Calu3 (cell line): ENCODE measurements around the gene HDAC4. TPM values are rescaled to one million over a fixed set of nuclear protein-coding genes. Genes with fewer than 3 reads are reported as not detected.

ENCODE experiments used
- BruUV-seq: library from RNA; stranded (reverse); fragments of 400-500 nt; replicated peaks from 2 replicates; lab custom pipeline; 2021; lab: Mats Ljungman, UMichigan
- CTCF ChIA-PET: fragments of 300-600 bp; sonication (Branson Sonifier 250); formaldehyde crosslinking; loops from one replicate; lab custom pipeline; 2022; ENCODE audit warnings: antibody characterized with exemption; lab: Charles Lee
- DNase-seq: peaks from one replicate; pipeline ENCODE4 v3.0.0; 2022
- H3K27ac Mint-ChIP-seq: one replicate; pipeline ENCODE4 v1.8.0; 2022; ENCODE audit warnings: mixed read lengths; ENCODE audit not compliant: unreplicated experiment
- H3K27me3 Mint-ChIP-seq: one replicate; pipeline ENCODE4 v1.8.0; 2022; ENCODE audit warnings: mixed read lengths; ENCODE audit not compliant: unreplicated experiment
- H3K36me3 Mint-ChIP-seq: one replicate; pipeline ENCODE4 v1.8.0; 2022; ENCODE audit warnings: mild to moderate bottlenecking, moderate library complexity, mixed read lengths; ENCODE audit not compliant: insufficient read depth, unreplicated experiment
- H3K4me1 Mint-ChIP-seq: one replicate; pipeline ENCODE4 v1.8.0; 2022; ENCODE audit warnings: mild to moderate bottlenecking, low read depth, mixed read lengths; ENCODE audit not compliant: unreplicated experiment
- H3K4me3 Mint-ChIP-seq: one replicate; pipeline ENCODE4 v1.8.0; 2022; ENCODE audit warnings: mild to moderate bottlenecking, low read depth, moderate library complexity, mixed read lengths; ENCODE audit not compliant: unreplicated experiment
- H3K9me3 Mint-ChIP-seq: one replicate; pipeline ENCODE4 v1.8.0; 2022; ENCODE audit warnings: low read depth, mixed read lengths; ENCODE audit not compliant: unreplicated experiment
- intact Hi-C: fragments of 100-400 bp; cut with micrococcal nuclease; formaldehyde crosslinking; loops from one replicate; pipeline ENCODE4 v1.10.0; 2022; ENCODE audit not compliant: unreplicated experiment
- total RNA-seq: library from RNA; stranded (reverse); gene quantifications from 2 replicates; pipeline ENCODE4 v1.2.3, GENCODE V29; 2022
- TF ChIP-seq, protein P1 (sequence below): fragments of 200-600 bp; IDR thresholded peaks from one replicate; pipeline ENCODE4 v1.8.0; 2022; ENCODE audit warnings: antibody characterized with exemption; ENCODE audit not compliant: unreplicated experiment

The HDAC4 gene
- total RNA-seq, 1 experiment from 2014 or later, result 39.6 TPM

DNA sequence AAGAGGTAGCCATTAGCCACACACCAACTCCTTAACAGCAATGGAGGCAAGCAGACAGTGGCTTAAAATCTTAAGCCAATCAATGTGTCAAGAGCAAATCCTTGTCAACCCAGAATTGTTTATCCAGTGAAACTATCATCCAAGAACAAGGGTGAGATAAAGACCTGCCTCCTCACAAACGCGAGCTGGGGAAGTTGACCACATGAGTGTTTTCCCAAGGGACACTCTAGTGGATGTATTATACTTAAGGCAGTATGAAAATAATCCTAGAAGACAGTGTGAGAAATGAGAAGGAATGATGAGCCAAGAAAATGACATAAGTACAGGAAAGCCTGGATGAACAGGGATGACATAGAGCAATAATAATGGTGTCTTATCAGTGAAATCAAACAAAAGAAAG lies 343.3 kb downstream of the HDAC4 start:
- no peak overlapping the region for H3K4me3 Mint-ChIP-seq
- no peaks in the 10 kb centered on the region for H3K27me3 Mint-ChIP-seq
- intact Hi-C loops, result no loop called here
- no peak overlapping the region for H3K27ac Mint-ChIP-seq
- H3K4me1 Mint-ChIP-seq, result no peaks in the 10 kb centered on the region
- no peaks in the 10 kb centered on the region for H3K9me3 Mint-ChIP-seq
- no peak for DNase-seq
- TF ChIP-seq, protein P1, sequence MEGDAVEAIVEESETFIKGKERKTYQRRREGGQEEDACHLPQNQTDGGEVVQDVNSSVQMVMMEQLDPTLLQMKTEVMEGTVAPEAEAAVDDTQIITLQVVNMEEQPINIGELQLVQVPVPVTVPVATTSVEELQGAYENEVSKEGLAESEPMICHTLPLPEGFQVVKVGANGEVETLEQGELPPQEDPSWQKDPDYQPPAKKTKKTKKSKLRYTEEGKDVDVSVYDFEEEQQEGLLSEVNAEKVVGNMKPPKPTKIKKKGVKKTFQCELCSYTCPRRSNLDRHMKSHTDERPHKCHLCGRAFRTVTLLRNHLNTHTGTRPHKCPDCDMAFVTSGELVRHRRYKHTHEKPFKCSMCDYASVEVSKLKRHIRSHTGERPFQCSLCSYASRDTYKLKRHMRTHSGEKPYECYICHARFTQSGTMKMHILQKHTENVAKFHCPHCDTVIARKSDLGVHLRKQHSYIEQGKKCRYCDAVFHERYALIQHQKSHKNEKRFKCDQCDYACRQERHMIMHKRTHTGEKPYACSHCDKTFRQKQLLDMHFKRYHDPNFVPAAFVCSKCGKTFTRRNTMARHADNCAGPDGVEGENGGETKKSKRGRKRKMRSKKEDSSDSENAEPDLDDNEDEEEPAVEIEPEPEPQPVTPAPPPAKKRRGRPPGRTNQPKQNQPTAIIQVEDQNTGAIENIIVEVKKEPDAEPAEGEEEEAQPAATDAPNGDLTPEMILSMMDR, result no peak
- peaks cover 11% of the 10 kb centered on the region for H3K36me3 Mint-ChIP-seq
- BruUV-seq, result no TSS peak
- CTCF ChIA-PET, result no interaction called here

DNA sequence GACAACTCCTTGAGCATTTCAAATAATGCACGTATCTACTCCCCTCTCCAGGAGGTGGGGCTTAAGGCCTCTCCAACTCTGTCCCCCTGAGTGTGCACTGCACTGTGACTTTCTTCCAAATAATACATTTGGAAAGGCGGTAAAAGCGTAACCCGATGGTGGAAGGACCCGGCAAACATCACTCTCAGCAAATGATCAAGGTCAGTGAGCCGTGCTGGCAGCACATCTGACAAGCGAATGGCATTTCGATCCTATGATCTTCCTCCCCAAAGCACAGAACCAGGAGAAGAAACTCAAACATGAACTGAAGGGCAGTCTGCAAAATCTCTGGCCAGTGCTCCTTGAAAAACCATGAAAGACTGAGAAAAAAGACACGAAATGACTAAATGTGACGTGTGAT lies 344.2 kb downstream of the HDAC4 start:
- H3K4me3 Mint-ChIP-seq, result no peak overlapping the region
- H3K27me3 Mint-ChIP-seq, result no peaks in the 10 kb centered on the region
- no peaks in the 10 kb centered on the region for H3K9me3 Mint-ChIP-seq
- H3K4me1 Mint-ChIP-seq, result no peaks in the 10 kb centered on the region
- intact Hi-C loops, result no loop called here
- no TSS peak for BruUV-seq
- CTCF ChIA-PET, result no interaction called here
- H3K36me3 Mint-ChIP-seq, result peaks cover 11% of the 10 kb centered on the region
- TF ChIP-seq, protein P1, result no peak
- no peak overlapping the region for H3K27ac Mint-ChIP-seq
- DNase-seq, result no peak

GRCh38 chr2:239055756-239056493 lies 344.9 kb downstream of the HDAC4 start:
- CTCF ChIA-PET, result no interaction called here
- Mint-ChIP-seq H3K9me3 (no peaks in the 10 kb centered on the region), H3K4me1 (no peaks in the 10 kb centered on the region), H3K36me3 (peaks cover 9% of the 10 kb centered on the region), H3K27me3 (no peaks in the 10 kb centered on the region), H3K27ac (no peak overlapping the region), H3K4me3 (no peak overlapping the region)
- no peak for DNase-seq
- TF ChIP-seq, protein P1, result no peak
- no TSS peak for BruUV-seq
- intact Hi-C loops, result no loop called here

- DNase-seq, result no peak
- intact Hi-C loops, result no loop called here
- no peak overlapping the region for H3K27ac Mint-ChIP-seq
- H3K36me3 Mint-ChIP-seq, result peaks cover 6% of the 10 kb centered on the region
- BruUV-seq, result no TSS peak
- H3K9me3 Mint-ChIP-seq, result no peaks in the 10 kb centered on the region
- H3K4me1 Mint-ChIP-seq, result no peaks in the 10 kb centered on the region
- no peaks in the 10 kb centered on the region for H3K27me3 Mint-ChIP-seq
- CTCF ChIA-PET, result no interaction called here
- TF ChIP-seq, protein P1, result no peak
- no peak overlapping the region for H3K4me3 Mint-ChIP-seq
Measured at GRCh38 chr2:239054921-239055320, 345.9 kb downstream of the HDAC4 start.
